Astrocyte (in vitro differentiated cells and primary cell): ENCODE measurements around the gene PPM1M.
A peak's percentile ranks its signal among the peaks of the same experiment; 100 is the strongest.

Source experiments
- EZH2 ChIP-seq: IDR thresholded peaks from 2 replicates; pipeline ENCODE4 v1.6.1; 2012; ENCODE audit warnings: mild to moderate bottlenecking, low read length, inconsistent platforms; ENCODE audit not compliant: insufficient read depth
- TF ChIP-seq, protein P1 (sequence below): IDR thresholded peaks from 2 replicates; pipeline ENCODE4 v1.5.1; 2011; ENCODE audit warnings: low read depth, mild to moderate bottlenecking, inconsistent platforms, low read length, moderate library complexity; ENCODE audit not compliant: insufficient read depth

DNA sequence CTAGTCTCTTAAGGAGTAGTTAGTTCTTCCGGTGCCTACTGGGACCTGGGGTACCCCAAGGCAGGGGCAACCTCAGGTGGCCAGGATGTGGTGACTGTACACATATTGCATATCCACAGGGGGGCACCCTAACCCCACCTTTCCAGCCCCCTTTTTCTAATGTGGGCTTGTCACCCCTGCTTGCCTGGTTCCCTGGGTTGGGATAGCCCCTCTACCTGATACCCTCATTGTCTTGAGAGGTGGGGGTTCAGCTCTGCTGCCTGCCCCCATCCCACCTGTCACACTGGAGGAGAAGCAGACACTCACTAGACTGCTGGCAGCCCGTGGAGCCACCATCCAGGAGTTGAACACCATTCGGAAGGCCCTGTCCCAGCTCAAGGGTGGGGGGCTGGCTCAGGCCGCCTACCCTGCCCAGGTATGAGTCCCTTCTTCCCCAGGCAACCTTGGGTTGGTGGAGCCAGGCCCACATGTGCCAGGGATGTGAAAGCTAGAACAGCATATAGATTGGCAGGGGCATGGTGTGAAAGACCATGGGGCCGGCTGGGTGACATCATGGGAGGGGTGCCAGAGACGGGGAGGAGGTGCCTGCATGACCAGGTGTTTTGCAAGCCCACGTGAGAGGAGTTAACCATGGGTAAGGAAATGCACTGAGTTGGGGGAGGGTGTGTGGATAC is 46.1 kb downstream of the PPM1M start:
- TF ChIP-seq, protein P1, sequence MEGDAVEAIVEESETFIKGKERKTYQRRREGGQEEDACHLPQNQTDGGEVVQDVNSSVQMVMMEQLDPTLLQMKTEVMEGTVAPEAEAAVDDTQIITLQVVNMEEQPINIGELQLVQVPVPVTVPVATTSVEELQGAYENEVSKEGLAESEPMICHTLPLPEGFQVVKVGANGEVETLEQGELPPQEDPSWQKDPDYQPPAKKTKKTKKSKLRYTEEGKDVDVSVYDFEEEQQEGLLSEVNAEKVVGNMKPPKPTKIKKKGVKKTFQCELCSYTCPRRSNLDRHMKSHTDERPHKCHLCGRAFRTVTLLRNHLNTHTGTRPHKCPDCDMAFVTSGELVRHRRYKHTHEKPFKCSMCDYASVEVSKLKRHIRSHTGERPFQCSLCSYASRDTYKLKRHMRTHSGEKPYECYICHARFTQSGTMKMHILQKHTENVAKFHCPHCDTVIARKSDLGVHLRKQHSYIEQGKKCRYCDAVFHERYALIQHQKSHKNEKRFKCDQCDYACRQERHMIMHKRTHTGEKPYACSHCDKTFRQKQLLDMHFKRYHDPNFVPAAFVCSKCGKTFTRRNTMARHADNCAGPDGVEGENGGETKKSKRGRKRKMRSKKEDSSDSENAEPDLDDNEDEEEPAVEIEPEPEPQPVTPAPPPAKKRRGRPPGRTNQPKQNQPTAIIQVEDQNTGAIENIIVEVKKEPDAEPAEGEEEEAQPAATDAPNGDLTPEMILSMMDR, result peak; percentile 40
- no peak for TF ChIP-seq EZH2
